Natural killer cell (primary cell): Measurements from ENCODE around the gene MUC4. TPM values are rescaled to one million over a fixed set of nuclear protein-coding genes. Genes with fewer than 3 reads are reported as not detected.

ENCODE experiments used
- ATAC-seq, 3 donors: fragments of 150-1000 bp in 2 of 3; fragments of 200-7000 bp in 1 of 3; cut with Tn5 transposase; 1 replicate in 1 of 3; 2 replicates in 2 of 3; pipeline ENCODE4 v1.10.0; 2021; ENCODE audit warnings: mild to moderate bottlenecking in 2 of 3, moderate library complexity in 2 of 3
- DNase-seq, 2 donors: peaks; one replicate each; pipeline versions ENCODE4 v3.0.0 to v3.0.0-alpha.2; 2013 to 2021; ENCODE audit warnings: mixed read lengths in 1 of 2
- H3K27ac ChIP-seq: one replicate; pipeline ENCODE4 v1.5.1; 2013; ENCODE audit warnings: mild to moderate bottlenecking, low read length
- H3K27me3 ChIP-seq: one replicate; pipeline ENCODE4 v1.6.1; 2013; ENCODE audit warnings: low read length; ENCODE audit not compliant: control insufficient read depth, insufficient read depth
- H3K36me3 ChIP-seq: one replicate; pipeline ENCODE4 v1.6.1; 2013; ENCODE audit warnings: low read length; ENCODE audit not compliant: control insufficient read depth, insufficient read depth
- H3K4me1 ChIP-seq: one replicate; pipeline ENCODE4 v1.6.1; 2013; ENCODE audit warnings: low read length; ENCODE audit not compliant: control insufficient read depth, insufficient read depth
- H3K4me3 ChIP-seq: one replicate; pipeline ENCODE4 v1.5.1; 2013; ENCODE audit warnings: low read length
- H3K9me3 ChIP-seq: one replicate; pipeline ENCODE4 v1.6.1; 2013; ENCODE audit warnings: low read length; ENCODE audit not compliant: control insufficient read depth, insufficient read depth
- H3K27ac Mint-ChIP-seq, 2 donors: one replicate each; pipeline ENCODE4 v1.8.0; 2022; ENCODE audit warnings: mild to moderate bottlenecking in 2 of 2, mixed read lengths in 2 of 2, moderate library complexity in 1 of 2
- H3K27me3 Mint-ChIP-seq, 2 donors: one replicate each; pipeline ENCODE4 v1.8.0; 2022; ENCODE audit warnings: low read depth in 2 of 2, mixed read lengths in 2 of 2
- H3K36me3 Mint-ChIP-seq: one replicate; pipeline ENCODE4 v1.8.0; 2022; ENCODE audit warnings: mixed read lengths
- H3K4me1 Mint-ChIP-seq, 2 donors: one replicate each; pipeline ENCODE4 v1.8.0; 2022; ENCODE audit warnings: mixed read lengths in 2 of 2
- H3K4me3 Mint-ChIP-seq: one replicate; pipeline ENCODE4 v1.8.0; 2022; ENCODE audit warnings: mild to moderate bottlenecking, moderate library complexity, mixed read lengths
- H3K9me3 Mint-ChIP-seq, 2 donors: one replicate each; pipeline ENCODE4 v1.8.0; 2022; ENCODE audit warnings: mixed read lengths in 2 of 2
- CTCF ChIP-seq: fragments of 200-600 bp; IDR thresholded peaks from one replicate; pipeline ENCODE4 v1.8.0; 2022; ENCODE audit warnings: antibody characterized with exemption
- WGBS: methylation state at CpG from one replicate; pipeline ENCODE4 v1.1.7; 2013; ENCODE audit warnings: missing lambda C conversion rate; ENCODE audit not compliant: insufficient coverage; 5-methylcytosine and 5-hydroxymethylcytosine counted together
- intact Hi-C: fragments of 100-400 bp; cut with micrococcal nuclease; formaldehyde crosslinking; loops from one replicate; pipeline ENCODE4 v1.14.2; 2022
- total RNA-seq, 4 donors: library from RNA; stranded (reverse); fragments of 120-200 nt in 1 of 4; gene quantifications; one replicate each; pipeline versions ENCODE4 v1.2.3 to v1.2.4, GENCODE V29; 2013 to 2022

The MUC4 gene
- total RNA-seq, 3 donors from 2014 or later (not counting 1 experiment from before 2014, with no cell fraction given) = 0.05 to 1.7 (median 0.38) TPM

DNA sequence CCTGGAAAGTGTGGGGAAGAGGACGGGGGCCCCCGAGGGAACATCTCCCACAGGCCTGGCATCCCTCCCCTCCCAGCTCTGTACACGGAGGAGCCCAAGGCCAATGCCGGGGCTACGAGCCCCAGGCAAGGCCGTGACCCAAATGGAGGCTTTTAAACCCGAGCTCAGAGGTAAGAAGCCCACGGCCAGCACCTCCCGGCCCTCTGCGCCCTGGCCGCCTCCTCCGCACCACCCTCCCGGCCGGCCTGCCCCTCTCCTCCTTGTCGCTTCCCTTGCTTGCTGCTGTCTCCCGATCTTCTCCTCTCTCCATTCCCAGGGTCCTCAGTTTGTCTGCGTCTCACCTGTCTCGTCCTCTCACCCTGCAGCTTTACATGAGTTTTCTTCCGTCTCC is 1.3 kb downstream of the MUC4 start:
- no peaks in the 10 kb centered on the region for H3K27me3 Mint-ChIP-seq
- peaks cover 17 to 35% of the 10 kb centered on the region in 2 donors for H3K4me1 Mint-ChIP-seq
- Histone ChIP-seq H3K9me3 (no peaks in the 10 kb centered on the region), H3K4me1 (peaks cover 2% of the 10 kb centered on the region), H3K27me3 (no peaks in the 10 kb centered on the region), H3K36me3 (no peaks in the 10 kb centered on the region), H3K4me3 (no peak overlapping the region), H3K27ac (no peak overlapping the region)
- TF ChIP-seq CTCF = no peak
- no peaks in the 10 kb centered on the region for H3K9me3 Mint-ChIP-seq
- no peaks in the 10 kb centered on the region for H3K36me3 Mint-ChIP-seq
- 93% methylated on average over 19 of the region's 19 CpGs for WGBS
- H3K4me3 Mint-ChIP-seq = no peak overlapping the region
- ATAC-seq = no peak
- H3K27ac Mint-ChIP-seq = no peak overlapping the region
- intact Hi-C loops = no loop called here
- DNase-seq = no peak

GRCh38 chr3:195809796-195810454 is 1.8 kb downstream of the MUC4 start:
- ATAC-seq = no peak
- 92% methylated on average over 22 of the region's 22 CpGs for WGBS
- no peak overlapping the region for H3K27ac Mint-ChIP-seq

DNA sequence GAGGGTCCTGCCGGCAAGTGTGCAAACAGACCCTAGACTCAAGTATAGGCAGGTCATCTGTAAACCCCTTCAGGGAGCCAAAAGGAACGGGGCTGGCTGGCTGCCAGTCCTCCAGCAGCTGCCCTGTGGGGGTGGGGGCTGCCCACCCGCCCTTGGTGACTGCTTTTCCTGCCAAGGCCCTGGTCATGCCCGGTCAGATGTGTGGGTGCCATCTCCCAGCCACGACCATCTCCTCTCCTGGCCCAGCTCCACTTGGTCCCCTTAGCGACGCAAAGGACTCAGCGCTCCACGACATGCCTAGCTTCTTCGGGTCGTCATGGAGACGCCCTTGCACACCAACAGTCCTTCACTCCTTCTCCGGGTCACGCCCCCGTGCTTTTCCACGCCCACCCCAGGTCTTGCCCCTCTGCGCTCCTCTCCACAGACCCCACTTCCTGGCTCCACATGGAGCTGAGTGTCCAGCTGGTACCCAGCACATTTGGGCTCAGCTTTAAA is 2.4 kb downstream of the MUC4 start:
- H3K27ac ChIP-seq = no peak overlapping the region
- DNase-seq (no peak), ATAC-seq (no peak)
- Mint-ChIP-seq H3K4me1 (peaks cover 21 to 35% of the 10 kb centered on the region in 2 donors), H3K27ac (no peak overlapping the region), H3K9me3 (no peaks in the 10 kb centered on the region), H3K4me3 (no peak overlapping the region), H3K27me3 (no peaks in the 10 kb centered on the region), H3K36me3 (no peaks in the 10 kb centered on the region)
- peaks cover 10% of the 10 kb centered on the region for H3K4me1 ChIP-seq
- H3K4me3 ChIP-seq = no peak overlapping the region
- intact Hi-C loops = no loop called here
- no peaks in the 10 kb centered on the region for H3K36me3 ChIP-seq
- H3K9me3 ChIP-seq = no peaks in the 10 kb centered on the region
- 89% methylated on average over 17 of the region's 17 CpGs for whole genome bisulfite sequencing
- no peaks in the 10 kb centered on the region for H3K27me3 ChIP-seq
- TF ChIP-seq CTCF = no peak

More at GRCh38 chr3:195809796-195810454, 1.8 kb downstream of the MUC4 start:
- H3K9me3 Mint-ChIP-seq = no peaks in the 10 kb centered on the region
- H3K9me3 ChIP-seq = no peaks in the 10 kb centered on the region
- peaks cover 4% of the 10 kb centered on the region for H3K4me1 ChIP-seq
- H3K27ac ChIP-seq = no peak overlapping the region
- H3K27me3 ChIP-seq = no peaks in the 10 kb centered on the region
- DNase-seq = no peak
- intact Hi-C loops = no loop called here
- H3K36me3 ChIP-seq = no peaks in the 10 kb centered on the region
- TF ChIP-seq CTCF = no peak
- no peak overlapping the region for H3K4me3 ChIP-seq
- no peak overlapping the region for H3K4me3 Mint-ChIP-seq
- no peaks in the 10 kb centered on the region for H3K36me3 Mint-ChIP-seq
- H3K27me3 Mint-ChIP-seq = no peaks in the 10 kb centered on the region
- H3K4me1 Mint-ChIP-seq = peaks cover 22 to 35% of the 10 kb centered on the region in 2 donors
